H1 (cell line): ENCODE data around the gene SIM2. TPM values are rescaled to one million over a fixed set of nuclear protein-coding genes. Genes with fewer than 3 reads are reported as not detected.

Experiments
- CTCF ChIA-PET: fragments of 300-600 bp; sonication (Branson Sonifier 250); formaldehyde crosslinking; loops from one replicate; lab custom pipeline; 2021; ENCODE audit not compliant: partially characterized antibody; lab: Charles Lee
- POLR2A ChIA-PET: fragments of 300-600 bp; sonication (Branson Sonifier 250); formaldehyde crosslinking; loops from one replicate; lab custom pipeline; 2021; ENCODE audit warnings: inconsistent platforms; ENCODE audit not compliant: partially characterized antibody; lab: Charles Lee
- DNase-seq, 2 experiments: peaks; one replicate each; pipeline versions ENCODE4 v3.0.0 to v3.0.0-alpha.2; 2010 to 2022; ENCODE audit warnings: low spot score in 2 of 2, low read depth in 1 of 2, mixed read lengths in 1 of 2
- FAIRE-seq: peaks from 2 replicates; lab custom pipeline; 2011; peaks lifted over from hg19 to GRCh38; lab: Jason Lieb, UNC
- H2AFZ ChIP-seq: 2 replicates; pipeline ENCODE4 v1.8.1; 2012; ENCODE audit warnings: low read length, inconsistent platforms
- H2AK5ac ChIP-seq: 2 replicates; pipeline ENCODE4 v1.6.1; 2013; ENCODE audit warnings: low read depth, low read length
- H2BK120ac ChIP-seq: replicated peaks from 2 replicates; pipeline ENCODE3; 2013; ENCODE audit warnings: low read depth, low read length, inconsistent platforms
- H2BK12ac ChIP-seq: 2 replicates; pipeline ENCODE4 v1.6.1; 2013; ENCODE audit warnings: low read depth, low read length
- H2BK15ac ChIP-seq: 2 replicates; pipeline ENCODE4 v1.6.1; 2013; ENCODE audit warnings: low read length
- H2BK20ac ChIP-seq: 2 replicates; pipeline ENCODE4 v1.6.1; 2013; ENCODE audit warnings: low read length
- H2BK5ac ChIP-seq: 2 replicates; pipeline ENCODE4 v1.6.1; 2013; ENCODE audit warnings: low read depth, low read length
- H3K14ac ChIP-seq: 2 replicates; pipeline ENCODE4 v1.6.1; 2013; ENCODE audit warnings: inconsistent platforms; ENCODE audit not compliant: insufficient read length
- H3K18ac ChIP-seq: 2 replicates; pipeline ENCODE4 v1.6.1; 2013; ENCODE audit warnings: low read length; ENCODE audit errors: extremely low read depth
- H3K23ac ChIP-seq: 2 replicates; pipeline ENCODE4 v1.6.1; 2013; ENCODE audit warnings: inconsistent platforms; ENCODE audit not compliant: insufficient read length
- H3K23me2 ChIP-seq: 2 replicates; pipeline ENCODE4 v1.6.1; 2013; ENCODE audit warnings: low read depth, low read length
- H3K27ac ChIP-seq: 2 replicates; pipeline ENCODE4 v1.6.1; 2011; ENCODE audit warnings: low read depth, low read length, inconsistent platforms
- H3K27me3 ChIP-seq, 4 experiments: replicated peaks in 1 of 4; 1 replicate in 1 of 4; 2 replicates in 3 of 4; pipeline versions ENCODE4 v1.6.1 to v1.8.1; 2011 to 2013; ENCODE audit warnings: low read length in 3 of 4, mild to moderate bottlenecking in 3 of 4, inconsistent platforms in 2 of 4, mixed read lengths in 2 of 4, moderate library complexity in 1 of 4; ENCODE audit not compliant: control insufficient read depth in 3 of 4, insufficient read depth in 3 of 4; ENCODE audit errors: extremely low read depth in 1 of 4
- H3K36me3 ChIP-seq, 4 experiments: 2 replicates each; pipeline versions ENCODE4 v1.6.1 to v1.8.1; 2011 to 2013; ENCODE audit warnings: mild to moderate bottlenecking in 4 of 4, low read length in 3 of 4, moderate library complexity in 2 of 4, control low read depth in 1 of 4, inconsistent platforms in 1 of 4; ENCODE audit not compliant: insufficient read depth in 4 of 4, control insufficient read depth in 2 of 4
- H3K4ac ChIP-seq: replicated peaks from 2 replicates; pipeline ENCODE3; 2013; ENCODE audit warnings: low read length, low read depth, mixed read lengths, inconsistent platforms; ENCODE audit not compliant: insufficient read length
- H3K4me1 ChIP-seq, 4 experiments: replicated peaks in 1 of 4; 1 replicate in 1 of 4; 2 replicates in 3 of 4; pipeline versions ENCODE4 v1.6.1 to v1.8.1; 2011 to 2013; ENCODE audit warnings: low read length in 3 of 4, inconsistent platforms in 2 of 4, mixed read lengths in 1 of 4; ENCODE audit not compliant: insufficient read depth in 4 of 4, control insufficient read depth in 3 of 4
- H3K4me2 ChIP-seq, 2 experiments: 2 replicates each; pipeline versions ENCODE4 v1.6.1 to v1.8.1; 2011 to 2013; ENCODE audit warnings: low read depth in 2 of 2, low read length in 2 of 2, control low read depth in 1 of 2, inconsistent platforms in 1 of 2, mild to moderate bottlenecking in 1 of 2; ENCODE audit not compliant: insufficient read depth in 1 of 2
- H3K4me3 ChIP-seq, 4 experiments: fragments of 200-600, 300-600 bp in 1 of 4; sonication (generic), shearing (Covaris generic), sonication (Bioruptor Twin) in 1 of 4; 2 replicates each; pipeline versions ENCODE4 v1.5.1 to v1.8.1; 2011 to 2016; ENCODE audit warnings: low read length in 4 of 4, low read depth in 3 of 4, control low read depth in 2 of 4, inconsistent platforms in 2 of 4, mild to moderate bottlenecking in 2 of 4, mixed read lengths in 1 of 4, moderate library complexity in 1 of 4; ENCODE audit not compliant: insufficient read depth in 2 of 4; ENCODE audit errors: extremely low read depth in 1 of 4
- H3K56ac ChIP-seq: replicated peaks from 2 replicates; pipeline ENCODE3; 2013; ENCODE audit warnings: low read depth, mild to moderate bottlenecking, mixed read lengths, low read length, inconsistent platforms; ENCODE audit not compliant: insufficient read length
- H3K79me1 ChIP-seq: 2 replicates; pipeline ENCODE4 v1.6.1; 2013; ENCODE audit warnings: low read depth, low read length, control low read depth
- H3K79me2 ChIP-seq, 2 experiments: 2 replicates each; pipeline versions ENCODE4 v1.6.1 to v1.8.1; 2012 to 2013; ENCODE audit warnings: low read length in 2 of 2, mild to moderate bottlenecking in 2 of 2, inconsistent platforms in 1 of 2; ENCODE audit not compliant: insufficient read depth in 2 of 2, control insufficient read depth in 1 of 2
- H3K9ac ChIP-seq, 4 experiments: replicated peaks in 1 of 4; 1 replicate in 1 of 4; 2 replicates in 3 of 4; pipeline versions ENCODE4 v1.6.1 to v1.8.1; 2011 to 2013; ENCODE audit warnings: low read depth in 3 of 4, low read length in 3 of 4, control low read depth in 2 of 4, mild to moderate bottlenecking in 2 of 4, moderate library complexity in 2 of 4, inconsistent platforms in 1 of 4; ENCODE audit errors: extremely low read depth in 1 of 4
- H3K9me3 ChIP-seq, 2 experiments: 2 replicates each; pipeline versions ENCODE4 v1.6.1 to v1.8.1; 2012 to 2013; ENCODE audit warnings: mild to moderate bottlenecking in 2 of 2, moderate library complexity in 2 of 2, control low read depth in 1 of 2, inconsistent platforms in 1 of 2, low read depth in 1 of 2, low read length in 1 of 2, mixed read lengths in 1 of 2; ENCODE audit not compliant: insufficient read depth in 2 of 2
- H4K20me1 ChIP-seq, 2 experiments: replicated peaks in 1 of 2; 2 replicates each; pipeline versions ENCODE3 to v1.8.1; 2011 to 2013; ENCODE audit warnings: inconsistent platforms in 2 of 2, low read length in 2 of 2, mild to moderate bottlenecking in 1 of 2; ENCODE audit not compliant: insufficient read depth in 2 of 2, control insufficient read depth in 1 of 2
- H4K5ac ChIP-seq: 2 replicates; pipeline ENCODE4 v1.6.1; 2013; ENCODE audit warnings: low read length, low read depth, mixed read lengths, inconsistent platforms; ENCODE audit not compliant: insufficient read length
- H4K8ac ChIP-seq: 2 replicates; pipeline ENCODE4 v1.8.0; 2013; ENCODE audit warnings: mild to moderate bottlenecking, moderate library complexity, low read length, inconsistent platforms; ENCODE audit not compliant: insufficient read depth; ENCODE audit errors: extremely low read depth
- H4K91ac ChIP-seq: replicated peaks from 2 replicates; pipeline ENCODE3; 2013; ENCODE audit warnings: low read length, mixed read lengths, inconsistent platforms; ENCODE audit not compliant: insufficient read length
- TAF7 ChIP-seq: optimal IDR thresholded peaks from 2 replicates; pipeline ENCODE3; 2011; ENCODE audit warnings: low read depth, mild to moderate bottlenecking, inconsistent platforms, low read length, moderate library complexity, borderline replicate concordance
- WGBS, 2 experiments: shearing (Covaris generic) in 1 of 2; methylation state at CpG; one replicate each; pipeline versions ENCODE4 v1.1.6 to v1.1.7; 2013 to 2015; ENCODE audit warnings: low lambda C conversion rate in 2 of 2, mixed read lengths in 2 of 2, inconsistent platforms in 1 of 2, low coverage in 1 of 2, missing lambda C conversion rate in 1 of 2; ENCODE audit not compliant: insufficient replicate concordance in 2 of 2, insufficient coverage in 1 of 2, insufficient read length in 1 of 2; ENCODE audit errors: extremely low coverage in 1 of 2, missing lambda C conversion rate in 1 of 2; 5-methylcytosine and 5-hydroxymethylcytosine counted together
- polyA plus RNA-seq, 7 experiments: library from polyadenylated mRNA; depleted of rRNA in 3 of 7; stranded (reverse) in 5 of 7; unstranded in 2 of 7; fragments of >200 nt in 5 of 7; fragments of 200-250 nt in 2 of 7; gene quantifications; 1 replicate in 5 of 7; 2 replicates in 1 of 7; 4 replicates in 1 of 7; pipeline versions ENCODE4 v1.2.1 to v1.2.3, GENCODE V29; 2011 to 2013; ENCODE audit warnings: missing spikeins in 2 of 7, mixed read lengths in 2 of 7
- total RNA-seq: library from RNA; stranded (reverse); fragmentation: NEBNext Ultra II Directional; extraction: Animal tissue kit (Norgen Biotek cat#: 25700); gene quantifications from 2 replicates; pipeline ENCODE4 v1.2.1, GENCODE V29; 2021

SIM2 gene
- total and polyA plus RNA-seq, 2 of the 8 experiments (the other 6 are each of a cell fraction or from before 2014, with no cell fraction given) = 0.05 to 0.26 TPM

GRCh38 chr21:36791180-36791579, 92.3 kb downstream of the SIM2 start:
- Histone ChIP-seq H3K4me1 (peaks cover 0 to 4% (median 3%) of the 10 kb centered on the region in 4 experiments; a peak in 5 of 7 replicates), H3K79me2 (no peaks in the 10 kb centered on the region), H2BK12ac (no peak overlapping the region), H3K36me3 (no peaks in the 10 kb centered on the region), H3K27ac (no peak overlapping the region), H2BK15ac (no peak overlapping the region)
- CTCF ChIA-PET = interaction anchor here (0.9 to 1.3 kb wide), 3 partner anchors 16 to 160 kb away, joined by 3 read pairs; no protein-coding TSS in a partner anchor
- TF ChIP-seq TAF7 = no peak
- TF ChIP-seq, all 59 proteins: peak for 0
- Histone ChIP-seq H2AFZ (no peak overlapping the region), H3K4me3 (no peak overlapping the region), H2BK5ac (no peak overlapping the region), H4K91ac (no peak overlapping the region), H3K4me2 (no peak overlapping the region), H4K5ac (no peak overlapping the region), H3K23me2 (no peaks in the 10 kb centered on the region), H3K9me3 (no peaks in the 10 kb centered on the region), H4K8ac (no peak overlapping the region), H3K23ac (no peak overlapping the region), H3K14ac (no peak overlapping the region), H3K4ac (no peak overlapping the region), H3K79me1 (no peaks in the 10 kb centered on the region), H3K9ac (no peak overlapping the region), H2BK20ac (no peak overlapping the region), H4K20me1 (no peaks in the 10 kb centered on the region), H3K27me3 (no peaks in the 10 kb centered on the region), H2AK5ac (no peak overlapping the region), H3K56ac (no peak overlapping the region), H3K18ac (no peak overlapping the region), H2BK120ac (no peak overlapping the region)
- WGBS, 2 experiments = 90% methylated on average over 10 of the region's 10 CpGs; no CpG with 5 or more reads in 1 of the 2 experiments
- no peak for DNase-seq
- POLR2A ChIA-PET = no interaction called here
- FAIRE-seq = no peak
